K562 (cell line): ENCODE data around the gene MDH2. TPM values are rescaled to one million over a fixed set of nuclear protein-coding genes. Genes with fewer than 3 reads are reported as not detected.

Experiments
- ATF6 ChIP-seq: sonication (generic); formaldehyde crosslinking; IDR thresholded peaks from 2 replicates; pipeline ENCODE4 v1.4.0; 2020; ENCODE audit warnings: mild to moderate bottlenecking, missing genetic modification reagents
- ELF2 ChIP-seq: fragments of 250-450 bp; sonication (Bioruptor Pico); IDR thresholded peaks from 2 replicates; pipeline ENCODE4 v1.5.0; 2021; ENCODE audit warnings: mild to moderate bottlenecking
- FOSL1 ChIP-seq: fragments of 200-800 bp; sonication (Bioruptor generic); conservative IDR thresholded peaks from 2 replicates; pipeline ENCODE4 v1.6.1; 2016; ENCODE audit warnings: missing genetic modification characterization, missing compliant biosample characterization
- RREB1 ChIP-seq: fragments of 250-450 bp; sonication (Bioruptor Pico); IDR thresholded peaks from 2 replicates; pipeline ENCODE4 v1.4.0; 2020
- SNIP1 ChIP-seq: fragments of 450-650 bp; IDR thresholded peaks from 2 replicates; pipeline ENCODE4 v1.7.1; 2017; ENCODE audit warnings: low read depth, mild to moderate bottlenecking
- TCF3 ChIP-seq: sonication (generic); formaldehyde crosslinking; IDR thresholded peaks from 2 replicates; pipeline ENCODE4 v1.4.0; 2020; ENCODE audit warnings: mild to moderate bottlenecking, missing genetic modification reagents
- ZBTB12 ChIP-seq: fragments of 250-450 bp; sonication (Bioruptor Pico); IDR thresholded peaks from 2 replicates; pipeline ENCODE4 v1.4.0; 2020
- polyA plus RNA-seq, 8 experiments: library from polyadenylated mRNA; depleted of rRNA in 4 of 8; stranded (reverse) in 5 of 8; unstranded in 3 of 8; fragments of >200 nt; fragmentation: Nextera tagmentation in 2 of 8; fragmentation: Illumina TruSeq in 1 of 8; extraction: Ambion mirVana in 2 of 8; extraction: Trizol in 1 of 8; gene quantifications; 2 replicates each; pipeline versions ENCODE4 v1.2.1 to v1.2.3, GENCODE V29; 2011 to 2014; ENCODE audit warnings: inconsistent platforms in 1 of 8, missing spikeins in 1 of 8
- total RNA-seq, 7 experiments: library from RNA; depleted of rRNA in 6 of 7; stranded (reverse); fragments of >200 nt in 6 of 7; fragmentation: Illumina TruSeq in 2 of 7; extraction: Trizol in 2 of 7; gene quantifications; 2 replicates each; pipeline versions ENCODE4 v1.2.1 to v1.2.3, GENCODE V29; 2011 to 2021; ENCODE audit warnings: low replicate concordance in 1 of 7
- TF ChIP-seq, protein P1 (sequence below): sonication (generic); formaldehyde crosslinking; IDR thresholded peaks from 2 replicates; pipeline ENCODE4 v1.8.0; 2022; ENCODE audit warnings: mild to moderate bottlenecking, missing genetic modification reagents, borderline replicate concordance
- TF ChIP-seq, protein P2 (sequence below), 2 experiments: fragments of 150-350 bp in 1 of 2; IDR thresholded peaks; 2 replicates each; pipeline ENCODE4 v1.6.1; 2012 to 2016; ENCODE audit warnings: low read depth in 2 of 2, low read length in 2 of 2, mild to moderate bottlenecking in 1 of 2, moderate library complexity in 1 of 2

Gene MDH2
- total and polyA plus RNA-seq, 9 of the 15 experiments (the other 6 are each of a cell fraction or from before 2014, with no cell fraction given), result 106 to 701 (median 242) TPM

DNA sequence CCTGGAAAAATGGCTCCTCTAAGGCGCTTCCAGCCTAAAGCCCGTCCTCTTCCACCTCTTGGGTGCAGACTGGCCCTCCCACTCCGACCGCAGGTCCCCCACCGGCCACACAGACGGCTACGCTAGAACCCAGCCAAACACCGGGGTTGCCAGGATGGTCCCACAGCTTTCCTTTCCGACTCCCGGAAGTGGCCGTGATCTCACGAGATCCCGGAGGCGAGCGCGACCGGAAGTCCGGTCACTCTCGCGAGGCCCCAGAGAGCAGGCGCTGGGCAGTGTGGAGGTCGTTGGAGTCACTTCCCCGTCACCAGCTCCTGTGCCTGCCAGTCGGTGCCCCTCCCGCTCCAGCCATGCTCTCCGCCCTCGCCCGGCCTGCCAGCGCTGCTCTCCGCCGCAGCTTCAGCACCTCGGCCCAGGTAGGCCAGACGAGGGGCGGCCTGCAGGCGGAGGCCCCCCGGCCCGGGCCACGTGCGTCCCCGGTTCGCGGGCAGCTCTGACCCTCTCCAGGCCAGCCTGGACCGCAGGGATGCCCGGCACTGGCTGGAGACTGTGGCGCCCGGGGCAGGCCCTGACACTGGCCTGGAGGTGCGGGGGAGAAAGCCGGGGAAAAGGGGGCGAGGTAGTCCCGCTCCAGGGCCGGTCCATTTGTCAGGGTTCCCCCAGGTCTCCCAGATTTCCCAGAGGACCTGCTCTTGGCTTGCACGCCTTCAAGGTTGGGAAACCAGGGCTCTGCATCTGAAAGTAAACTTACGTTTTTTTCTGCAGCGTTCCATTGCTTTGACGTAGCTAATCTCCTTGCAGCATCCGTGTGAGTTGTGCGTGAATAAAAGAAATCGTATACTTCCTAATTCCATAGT is at the start of gene MDH2, which contains the start of gene STYXL1 (continued):
- TF ChIP-seq RREB1 (CRISPR knock-in tag), result 0 out of 2 replicates have a peak, but pooled peaks have one; percentile 68
- no peak for TF ChIP-seq ZBTB12
- TF ChIP-seq, protein P1, sequence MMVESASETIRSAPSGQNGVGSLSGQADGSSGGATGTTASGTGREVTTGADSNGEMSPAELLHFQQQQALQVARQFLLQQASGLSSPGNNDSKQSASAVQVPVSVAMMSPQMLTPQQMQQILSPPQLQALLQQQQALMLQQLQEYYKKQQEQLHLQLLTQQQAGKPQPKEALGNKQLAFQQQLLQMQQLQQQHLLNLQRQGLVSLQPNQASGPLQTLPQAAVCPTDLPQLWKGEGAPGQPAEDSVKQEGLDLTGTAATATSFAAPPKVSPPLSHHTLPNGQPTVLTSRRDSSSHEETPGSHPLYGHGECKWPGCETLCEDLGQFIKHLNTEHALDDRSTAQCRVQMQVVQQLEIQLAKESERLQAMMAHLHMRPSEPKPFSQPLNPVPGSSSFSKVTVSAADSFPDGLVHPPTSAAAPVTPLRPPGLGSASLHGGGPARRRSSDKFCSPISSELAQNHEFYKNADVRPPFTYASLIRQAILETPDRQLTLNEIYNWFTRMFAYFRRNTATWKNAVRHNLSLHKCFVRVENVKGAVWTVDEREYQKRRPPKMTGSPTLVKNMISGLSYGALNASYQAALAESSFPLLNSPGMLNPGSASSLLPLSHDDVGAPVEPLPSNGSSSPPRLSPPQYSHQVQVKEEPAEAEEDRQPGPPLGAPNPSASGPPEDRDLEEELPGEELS (CRISPR knock-in tag), result peak; percentile 84; the same call in 1 of the 2 replicates
- TF ChIP-seq, protein P2, sequence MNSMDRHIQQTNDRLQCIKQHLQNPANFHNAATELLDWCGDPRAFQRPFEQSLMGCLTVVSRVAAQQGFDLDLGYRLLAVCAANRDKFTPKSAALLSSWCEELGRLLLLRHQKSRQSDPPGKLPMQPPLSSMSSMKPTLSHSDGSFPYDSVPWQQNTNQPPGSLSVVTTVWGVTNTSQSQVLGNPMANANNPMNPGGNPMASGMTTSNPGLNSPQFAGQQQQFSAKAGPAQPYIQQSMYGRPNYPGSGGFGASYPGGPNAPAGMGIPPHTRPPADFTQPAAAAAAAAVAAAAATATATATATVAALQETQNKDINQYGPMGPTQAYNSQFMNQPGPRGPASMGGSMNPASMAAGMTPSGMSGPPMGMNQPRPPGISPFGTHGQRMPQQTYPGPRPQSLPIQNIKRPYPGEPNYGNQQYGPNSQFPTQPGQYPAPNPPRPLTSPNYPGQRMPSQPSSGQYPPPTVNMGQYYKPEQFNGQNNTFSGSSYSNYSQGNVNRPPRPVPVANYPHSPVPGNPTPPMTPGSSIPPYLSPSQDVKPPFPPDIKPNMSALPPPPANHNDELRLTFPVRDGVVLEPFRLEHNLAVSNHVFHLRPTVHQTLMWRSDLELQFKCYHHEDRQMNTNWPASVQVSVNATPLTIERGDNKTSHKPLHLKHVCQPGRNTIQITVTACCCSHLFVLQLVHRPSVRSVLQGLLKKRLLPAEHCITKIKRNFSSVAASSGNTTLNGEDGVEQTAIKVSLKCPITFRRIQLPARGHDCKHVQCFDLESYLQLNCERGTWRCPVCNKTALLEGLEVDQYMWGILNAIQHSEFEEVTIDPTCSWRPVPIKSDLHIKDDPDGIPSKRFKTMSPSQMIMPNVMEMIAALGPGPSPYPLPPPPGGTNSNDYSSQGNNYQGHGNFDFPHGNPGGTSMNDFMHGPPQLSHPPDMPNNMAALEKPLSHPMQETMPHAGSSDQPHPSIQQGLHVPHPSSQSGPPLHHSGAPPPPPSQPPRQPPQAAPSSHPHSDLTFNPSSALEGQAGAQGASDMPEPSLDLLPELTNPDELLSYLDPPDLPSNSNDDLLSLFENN (IDR thresholded peaks at IDR 0.05; ENCODE audit: low read depth in 2 of 2, low read length in 2 of 2), result peak in 1 of 2 experiments; percentile 49; a peak in 1 of 4 replicates
- TF ChIP-seq SNIP1, result no peak
- TF ChIP-seq TCF3 (CRISPR knock-in tag), result no peak; the same call in 1 of the 2 replicates
- TF ChIP-seq ELF2 (CRISPR knock-in tag), result peak; percentile 99
- peak; percentile 45; the same call in 1 of the 2 replicates for TF ChIP-seq ATF6
- TF ChIP-seq FOSL1, result no peak
